H9 (cell line): ENCODE data around the gene NEURL4. TPM values are rescaled to one million over a fixed set of nuclear protein-coding genes. Genes with fewer than 3 reads are reported as not detected.
"Not testable (repeated sequence)": the region's sequence is repeated elsewhere in the genome, so short reads cannot be mapped to it uniquely, and the experiment has no call there.

Source experiments
- DNase-seq: peaks from one replicate; pipeline ENCODE4 v3.0.0-alpha.2; 2017
- H2AFZ ChIP-seq: one replicate; pipeline ENCODE4 v1.6.1; 2013; ENCODE audit warnings: mild to moderate bottlenecking, low read length, control low read depth, moderate library complexity
- H2AK5ac ChIP-seq: 2 replicates; pipeline ENCODE4 v1.6.1; 2013; ENCODE audit warnings: low read length, control low read depth, mixed read lengths; ENCODE audit not compliant: insufficient read length
- H2BK120ac ChIP-seq: one replicate; pipeline ENCODE4 v1.6.1; 2013; ENCODE audit warnings: low read depth, mild to moderate bottlenecking, low read length, control low read depth, inconsistent platforms; ENCODE audit not compliant: poor library complexity, severe bottlenecking
- H2BK12ac ChIP-seq: 2 replicates; pipeline ENCODE4 v1.6.1; 2013; ENCODE audit warnings: low read length, control low read depth, mixed read lengths, low read depth; ENCODE audit not compliant: insufficient read length
- H2BK15ac ChIP-seq: 2 replicates; pipeline ENCODE4 v1.6.1; 2013; ENCODE audit warnings: low read depth, low read length, control low read depth
- H2BK20ac ChIP-seq: one replicate; pipeline ENCODE4 v1.6.1; 2013; ENCODE audit warnings: low read depth, mild to moderate bottlenecking, low read length, control low read depth, inconsistent platforms; ENCODE audit not compliant: poor library complexity, severe bottlenecking
- H2BK5ac ChIP-seq: 2 replicates; pipeline ENCODE4 v1.6.1; 2013; ENCODE audit warnings: low read length, control low read depth, mixed read lengths; ENCODE audit not compliant: insufficient read length
- H3K14ac ChIP-seq: 2 replicates; pipeline ENCODE4 v1.6.1; 2013; ENCODE audit warnings: low read length, control low read depth; ENCODE audit not compliant: insufficient read depth
- H3K18ac ChIP-seq: 2 replicates; pipeline ENCODE4 v1.6.1; 2013; ENCODE audit warnings: low read depth, mild to moderate bottlenecking, mixed read lengths, low read length, control low read depth; ENCODE audit not compliant: insufficient read length
- H3K23ac ChIP-seq: 2 replicates; pipeline ENCODE4 v1.6.1; 2013; ENCODE audit warnings: low read length, control low read depth, mixed read lengths, low read depth; ENCODE audit not compliant: insufficient read length
- H3K23me2 ChIP-seq: 2 replicates; pipeline ENCODE4 v1.6.1; 2013; ENCODE audit warnings: low read depth, mild to moderate bottlenecking, mixed read lengths, low read length, control low read depth; ENCODE audit not compliant: insufficient read length, poor library complexity, severe bottlenecking
- H3K27ac ChIP-seq: 2 replicates; pipeline ENCODE4 v1.5.1; 2013; ENCODE audit warnings: low read length, control low read depth, mixed read lengths, low read depth; ENCODE audit not compliant: insufficient read length
- H3K27me3 ChIP-seq: 2 replicates; pipeline ENCODE4 v1.6.1; 2013; ENCODE audit warnings: low read length, control low read depth, inconsistent platforms; ENCODE audit not compliant: insufficient read depth
- H3K4ac ChIP-seq: 2 replicates; pipeline ENCODE4 v1.6.1; 2013; ENCODE audit warnings: low read depth, mild to moderate bottlenecking, control low read depth, inconsistent platforms, low read length, moderate library complexity
- H3K4me1 ChIP-seq: 2 replicates; pipeline ENCODE4 v1.6.1; 2013; ENCODE audit warnings: low read length, control low read depth, inconsistent platforms; ENCODE audit not compliant: insufficient read depth
- H3K4me2 ChIP-seq: 2 replicates; pipeline ENCODE4 v1.6.1; 2013; ENCODE audit warnings: low read length, control low read depth, mixed read lengths; ENCODE audit not compliant: insufficient read length, insufficient read depth
- H3K56ac ChIP-seq: 2 replicates; pipeline ENCODE4 v1.6.1; 2013; ENCODE audit warnings: low read depth, mild to moderate bottlenecking, mixed read lengths, low read length, control low read depth; ENCODE audit not compliant: insufficient read length
- H3K79me1 ChIP-seq: 2 replicates; pipeline ENCODE4 v1.6.1; 2013; ENCODE audit warnings: low read depth, mild to moderate bottlenecking, moderate library complexity, low read length, control low read depth, inconsistent platforms; ENCODE audit not compliant: insufficient read depth, poor library complexity, severe bottlenecking
- H3K79me2 ChIP-seq: 2 replicates; pipeline ENCODE4 v1.6.1; 2013; ENCODE audit warnings: low read length, control low read depth, inconsistent platforms; ENCODE audit not compliant: insufficient read depth
- H3K9ac ChIP-seq: 2 replicates; pipeline ENCODE4 v1.6.1; 2013; ENCODE audit warnings: low read length, control low read depth, mixed read lengths; ENCODE audit not compliant: insufficient read length; ENCODE audit errors: extremely low read depth
- H3K9me3 ChIP-seq: one replicate; pipeline ENCODE4 v1.6.1; 2013; ENCODE audit warnings: low read depth, low read length, inconsistent platforms; ENCODE audit not compliant: control insufficient read depth
- H3T11ph ChIP-seq: one replicate; pipeline ENCODE4 v1.6.1; 2013; ENCODE audit warnings: mild to moderate bottlenecking, low read length, control low read depth, inconsistent platforms
- H4K20me1 ChIP-seq: one replicate; pipeline ENCODE4 v1.6.1; 2013; ENCODE audit not compliant: control insufficient read depth, insufficient read length, insufficient read depth
- H4K5ac ChIP-seq: 2 replicates; pipeline ENCODE4 v1.6.1; 2013; ENCODE audit warnings: low read depth, mild to moderate bottlenecking, mixed read lengths, low read length, control low read depth; ENCODE audit not compliant: insufficient read length
- H4K8ac ChIP-seq: replicated peaks from 2 replicates; pipeline ENCODE4 v1.6.1; 2013; ENCODE audit warnings: low read length, control low read depth, mixed read lengths, low read depth; ENCODE audit not compliant: insufficient read length
- H4K91ac ChIP-seq: 2 replicates; pipeline ENCODE4 v1.6.1; 2013; ENCODE audit warnings: low read depth, mild to moderate bottlenecking, moderate library complexity, mixed read lengths, low read length, control low read depth; ENCODE audit not compliant: insufficient read length
- H3K27ac Mint-ChIP-seq, 3 experiments: 2 replicates in 2 of 3; 3 replicates in 1 of 3; pipeline ENCODE4 v1.8.0; 2020 to 2021; ENCODE audit warnings: mixed read lengths in 3 of 3, mild to moderate bottlenecking in 1 of 3, moderate library complexity in 1 of 3
- H3K27me3 Mint-ChIP-seq: 2 replicates; pipeline ENCODE4 v1.8.0; 2021; ENCODE audit warnings: low read depth, mild to moderate bottlenecking, moderate library complexity, mixed read lengths
- H3K36me3 Mint-ChIP-seq, 3 experiments: 2 replicates in 2 of 3; 3 replicates in 1 of 3; pipeline ENCODE4 v1.8.0; 2020 to 2021; ENCODE audit warnings: low read depth in 3 of 3, mixed read lengths in 3 of 3; ENCODE audit not compliant: insufficient read depth in 1 of 3
- H3K4me1 Mint-ChIP-seq, 2 experiments: 2 replicates each; pipeline ENCODE4 v1.8.0; 2020; ENCODE audit warnings: mixed read lengths in 2 of 2
- H3K4me3 Mint-ChIP-seq, 2 experiments: 2 replicates in 1 of 2; 3 replicates in 1 of 2; pipeline ENCODE4 v1.8.0; 2020 to 2021; ENCODE audit warnings: mild to moderate bottlenecking in 2 of 2, mixed read lengths in 2 of 2, moderate library complexity in 1 of 2
- H3K9me3 Mint-ChIP-seq, 2 experiments: 2 replicates in 1 of 2; 3 replicates in 1 of 2; pipeline ENCODE4 v1.8.0; 2020; ENCODE audit warnings: mild to moderate bottlenecking in 2 of 2, mixed read lengths in 2 of 2, moderate library complexity in 1 of 2
- CTCF ChIP-seq: fragments of 200-600 bp; sonication (generic); conservative IDR thresholded peaks from 3 replicates; pipeline ENCODE4 v1.8.0; 2021; ENCODE audit warnings: antibody characterized with exemption, mild to moderate bottlenecking
- WGBS: extraction: QIAGEN DNeasy Blood & Tissue Kit; methylation state at CpG from one replicate; pipeline ENCODE4 v1.1.7; 2013; ENCODE audit warnings: missing lambda C conversion rate, low lambda C conversion rate, mixed read lengths; ENCODE audit not compliant: insufficient read length; ENCODE audit errors: extremely low coverage; 5-methylcytosine and 5-hydroxymethylcytosine counted together
- total RNA-seq: library from RNA; stranded (reverse); gene quantifications from 2 replicates; pipeline ENCODE4 v1.2.1, GENCODE V29; 2021

NEURL4 gene
- total RNA-seq, 1 experiment from 2014 or later: 54.8 TPM

GRCh38 chr17:7336240-7337175 is 7.4 kb upstream of the NEURL4 start, which contains the start of gene ACAP1:
TSS of gene ACAP1 (plus strand) at chr17:7336529. CDS start at chr17:7336735, 206 bp downstream.
- Histone ChIP-seq H2AK5ac (no peak within 1 kb of the TSS), H3K4me1 (peaks cover 4% of the 10 kb centered on the region; the same call in 1 of the 2 replicates), H3K79me2 (no peaks in the 10 kb centered on the region), H3K18ac (peak within 1 kb of the TSS; percentile 6), H3T11ph (no peak within 1 kb of the TSS), H2BK5ac (no peak within 1 kb of the TSS), H3K27me3 (no peaks in the 10 kb centered on the region), H2BK12ac (no peak within 1 kb of the TSS), H4K8ac (no peak within 1 kb of the TSS), H4K91ac (no peak within 1 kb of the TSS), H3K79me1 (no peaks in the 10 kb centered on the region), H2AFZ (no peak within 1 kb of the TSS), H3K23ac (no peak within 1 kb of the TSS), H3K9me3 (no peaks in the 10 kb centered on the region), H2BK20ac (no peak within 1 kb of the TSS), H3K14ac (peak within 1 kb of the TSS; percentile 47; the same call in 1 of the 2 replicates), H4K20me1 (no peaks in the 10 kb centered on the region), H3K9ac (no peak within 1 kb of the TSS), H3K23me2 (no peaks in the 10 kb centered on the region), H3K4ac (no peak within 1 kb of the TSS), H4K5ac (no peak within 1 kb of the TSS), H3K56ac (no peak within 1 kb of the TSS), H2BK120ac (no peak within 1 kb of the TSS), H2BK15ac (no peak within 1 kb of the TSS; the same call in 1 of the 2 replicates), H3K27ac (no peak within 1 kb of the TSS), H3K4me2 (peak within 1 kb of the TSS; percentile 25)
- no peak for TF ChIP-seq CTCF
- WGBS: no CpG with 5 or more reads among the region's 17 CpGs
- peak; percentile 94 for DNase-seq
- Mint-ChIP-seq H3K4me3 (peak within 1 kb of the TSS; percentile 23 to 70), H3K9me3 (no peaks in the 10 kb centered on the region), H3K27me3 (no peaks in the 10 kb centered on the region; the same call in 1 of the 2 replicates), H3K36me3 (no peaks in the 10 kb centered on the region; a peak in 1 of 7 replicates), H3K4me1 (peaks cover 20 to 34% of the 10 kb centered on the region in 2 experiments), H3K27ac (peak within 1 kb of the TSS; percentile 34 to 89 (median 89))

- WGBS: no CpG with 5 or more reads among the region's 13 CpGs
- not testable (repeated sequence) for H4K20me1 ChIP-seq, H4K91ac ChIP-seq, H3K27me3 ChIP-seq, H3K9ac ChIP-seq, H2BK20ac ChIP-seq, DNase-seq, H2BK120ac ChIP-seq, H3K27ac ChIP-seq, H3K4ac ChIP-seq, H2AFZ ChIP-seq, H4K8ac ChIP-seq, H3T11ph ChIP-seq, H3K56ac ChIP-seq, H2AK5ac ChIP-seq, H2BK12ac ChIP-seq, H3K79me1 ChIP-seq, H3K23ac ChIP-seq, H3K27me3 Mint-ChIP-seq, H3K23me2 ChIP-seq, H3K79me2 ChIP-seq, H3K9me3 Mint-ChIP-seq, H2BK15ac ChIP-seq, H3K18ac ChIP-seq, H3K36me3 Mint-ChIP-seq, H3K4me1 ChIP-seq, H4K5ac ChIP-seq, H3K9me3 ChIP-seq, H3K4me2 ChIP-seq, H2BK5ac ChIP-seq, H3K14ac ChIP-seq
- H3K4me1 Mint-ChIP-seq: peaks cover 22 to 36% of the 10 kb centered on the region in 2 experiments
- peak overlapping the region in 1 of 2 experiments; percentile 70; a peak in 3 of 5 replicates for H3K4me3 Mint-ChIP-seq
- peak overlapping the region in 1 of 3 experiments; percentile 71; a peak in 1 of 7 replicates for H3K27ac Mint-ChIP-seq
These were observed 6.6 kb upstream of the NEURL4 start for GRCh38 chr17:7335765-7336164.
